HCT116 (cell line): Measurements from ENCODE around the gene CCDC70. TPM values are rescaled to one million over a fixed set of nuclear protein-coding genes. Genes with fewer than 3 reads are reported as not detected.

ENCODE experiments used
- ATAC-seq: fragments of 200-7000 bp; cut with Tn5 transposase; 2 replicates; pipeline ENCODE4 v1.9.1; 2020; ENCODE audit warnings: mild to moderate bottlenecking, moderate library complexity
- BruUV-seq: library from RNA; stranded (reverse); fragments of 400-500 nt; replicated peaks from 2 replicates; lab custom pipeline; 2021; lab: Mats Ljungman, UMichigan
- CTCF ChIA-PET: fragments of 300-600 bp; sonication (Branson Sonifier 250); formaldehyde crosslinking; loops from one replicate; lab custom pipeline; 2021; ENCODE audit warnings: antibody characterized with exemption; lab: Charles Lee
- POLR2A ChIA-PET: fragments of 300-600, 350-600 bp; sonication (Branson Sonifier 250); formaldehyde crosslinking; loops from one replicate; lab custom pipeline; 2021; ENCODE audit warnings: antibody characterized with exemption; lab: Charles Lee
- RAD21 ChIA-PET, 2 experiments: fragments of 300-600 bp; sonication (Branson Sonifier 250); formaldehyde crosslinking; loops; one replicate each; lab custom pipeline; 2023; ENCODE audit warnings: low total read pairs in 2 of 2; ENCODE audit not compliant: uncharacterized antibody in 2 of 2, unreplicated experiment in 2 of 2, low non-redundant PET in 1 of 2; lab: Charles Lee
- DNase-seq: peaks from one replicate; pipeline ENCODE4 v3.0.0-alpha.2; 2010; ENCODE audit warnings: low read depth, low spot score
- H2AFZ ChIP-seq: fragments of 200-600 bp; shearing (Covaris generic), sonication (generic); 2 replicates; pipeline ENCODE4 v1.6.1; 2017; ENCODE audit warnings: low read depth, mixed run types, mixed read lengths, antibody characterized with exemption, low read length; ENCODE audit not compliant: poor library complexity, severe bottlenecking
- H3K27ac ChIP-seq: 2 replicates; pipeline ENCODE4 v1.5.1; 2012; ENCODE audit warnings: low read depth, low read length
- H3K27me3 ChIP-seq: fragments of 200-600 bp; sonication (generic); 2 replicates; pipeline ENCODE4 v1.6.1; 2016; ENCODE audit warnings: mixed run types, low read length, mixed read lengths; ENCODE audit not compliant: insufficient read depth
- H3K36me3 ChIP-seq, 2 experiments: fragments of 200-500 bp in 1 of 2; fragments of 200-600 bp in 1 of 2; sonication (Bioruptor generic) in 1 of 2; sonication (generic) in 1 of 2; 2 replicates each; pipeline versions ENCODE4 v1.5.1 to v1.6.1; 2014 to 2016; ENCODE audit warnings: low read length in 2 of 2, inconsistent platforms in 1 of 2, mixed read lengths in 1 of 2, mixed run types in 1 of 2; ENCODE audit not compliant: insufficient read depth in 2 of 2, control insufficient read depth in 1 of 2
- H3K4me1 ChIP-seq, 2 experiments: fragments of 200-600 bp in 1 of 2; sonication (generic) in 1 of 2; 2 replicates each; pipeline versions ENCODE4 v1.5.1 to v1.6.1; 2012 to 2017; ENCODE audit warnings: low read length in 2 of 2, inconsistent platforms in 1 of 2, mild to moderate bottlenecking in 1 of 2, mixed read lengths in 1 of 2, mixed run types in 1 of 2, moderate library complexity in 1 of 2; ENCODE audit not compliant: insufficient read depth in 2 of 2, control insufficient read depth in 1 of 2
- H3K4me2 ChIP-seq: fragments of 200-600 bp; sonication (generic); 2 replicates; pipeline ENCODE4 v1.6.1; 2017; ENCODE audit warnings: mixed run types, low read length, mixed read lengths
- H3K4me3 ChIP-seq, 2 experiments: fragments of 200-600 bp in 1 of 2; sonication (generic) in 1 of 2; replicated peaks in 1 of 2; 2 replicates each; pipeline ENCODE4 v1.5.1; 2011 to 2016; ENCODE audit warnings: low read length in 2 of 2, control low read depth in 1 of 2, low read depth in 1 of 2, mild to moderate bottlenecking in 1 of 2, mixed read lengths in 1 of 2, mixed run types in 1 of 2
- H3K79me2 ChIP-seq: fragments of 200-600 bp; sonication (generic); 2 replicates; pipeline ENCODE4 v1.6.1; 2017; ENCODE audit warnings: mild to moderate bottlenecking, mixed run types, low read length, moderate library complexity, mixed read lengths; ENCODE audit not compliant: insufficient read depth
- H3K9ac ChIP-seq: fragments of 200-600 bp; sonication (generic); 2 replicates; pipeline ENCODE4 v1.6.1; 2016; ENCODE audit warnings: low read length, mixed read lengths
- H3K9me2 ChIP-seq: fragments of 200-600 bp; sonication (generic), shearing (Covaris generic); 2 replicates; pipeline ENCODE4 v1.6.1; 2017; ENCODE audit warnings: mixed run types, mild to moderate bottlenecking, moderate library complexity; ENCODE audit not compliant: insufficient read depth
- H3K9me3 ChIP-seq, 2 experiments: fragments of 200-500 bp in 1 of 2; fragments of 200-600 bp in 1 of 2; sonication (Bioruptor generic) in 1 of 2; sonication (generic) in 1 of 2; 2 replicates each; pipeline ENCODE4 v1.6.1; 2014 to 2017; ENCODE audit warnings: low read length in 2 of 2, mixed read lengths in 2 of 2, inconsistent platforms in 1 of 2, low read depth in 1 of 2, mild to moderate bottlenecking in 1 of 2, mixed run types in 1 of 2, moderate library complexity in 1 of 2; ENCODE audit not compliant: control insufficient read depth in 1 of 2, insufficient read depth in 1 of 2
- H4K20me1 ChIP-seq: fragments of 200-600 bp; sonication (generic), shearing (Covaris generic); 2 replicates; pipeline ENCODE4 v1.6.1; 2017; ENCODE audit warnings: mixed run types, mild to moderate bottlenecking, moderate library complexity; ENCODE audit not compliant: insufficient read depth
- CBX3 ChIP-seq: IDR thresholded peaks from 2 replicates; pipeline ENCODE4 v1.6.1; 2012; ENCODE audit warnings: low read depth
- CEBPB ChIP-seq: IDR thresholded peaks from 2 replicates; pipeline ENCODE4 v1.6.1; 2012; ENCODE audit warnings: low read depth
- CTCF ChIP-seq, 3 experiments: fragments of 200-600 bp in 1 of 3; sonication (generic) in 1 of 3; IDR thresholded peaks in 2 of 3; conservative IDR thresholded peaks in 1 of 3; 2 replicates each; pipeline ENCODE4 v1.5.1; 2012 to 2017; ENCODE audit warnings: low read depth in 2 of 3, low read length in 2 of 3, antibody characterized with exemption in 1 of 3, borderline replicate concordance in 1 of 3, control low read depth in 1 of 3, mild to moderate bottlenecking in 1 of 3, mixed read lengths in 1 of 3, mixed run types in 1 of 3, moderate library complexity in 1 of 3; ENCODE audit not compliant: insufficient read depth in 1 of 3
- ELF1 ChIP-seq: IDR thresholded peaks from 2 replicates; pipeline ENCODE4 v1.6.1; 2012; ENCODE audit warnings: low read depth, borderline replicate concordance
- EZH2 ChIP-seq: fragments of 200-600 bp; sonication (generic); IDR thresholded peaks from 2 replicates; pipeline ENCODE4 v1.6.1; 2017; ENCODE audit warnings: antibody characterized with exemption, mixed run types
- POLR2AphosphoS5 ChIP-seq: IDR thresholded peaks from 2 replicates; pipeline ENCODE4 v1.6.1; 2011; ENCODE audit warnings: mild to moderate bottlenecking, low read depth, low read length, moderate library complexity
- REST ChIP-seq: IDR thresholded peaks from 2 replicates; pipeline ENCODE4 v1.6.1; 2012; ENCODE audit warnings: low read depth
- SIN3A ChIP-seq: IDR thresholded peaks from 2 replicates; pipeline ENCODE4 v1.6.1; 2012; ENCODE audit warnings: low read depth
- SP1 ChIP-seq: IDR thresholded peaks from 2 replicates; pipeline ENCODE4 v1.6.1; 2012; ENCODE audit warnings: low read depth
- SRF ChIP-seq: IDR thresholded peaks from 2 replicates; pipeline ENCODE4 v1.6.1; 2012; ENCODE audit warnings: low read depth
- TCF7L2 ChIP-seq: IDR thresholded peaks from 2 replicates; pipeline ENCODE4 v1.7.0; 2011; ENCODE audit warnings: borderline replicate concordance, inconsistent platforms; ENCODE audit not compliant: insufficient read depth, insufficient read length; ENCODE audit errors: extremely low read depth
- ZBTB33 ChIP-seq: IDR thresholded peaks from 2 replicates; pipeline ENCODE4 v1.6.1; 2011; ENCODE audit warnings: mild to moderate bottlenecking, low read length, moderate library complexity; ENCODE audit not compliant: insufficient replicate concordance; ENCODE audit errors: extremely low read depth
- ZFX ChIP-seq: fragments of 450-650 bp; IDR thresholded peaks from 2 replicates; pipeline ENCODE4 v1.6.1; 2017
- ZNF274 ChIP-seq: fragments of 200-500 bp; sonication (Bioruptor generic); IDR thresholded peaks from 2 replicates; pipeline ENCODE4 v1.6.1; 2014; ENCODE audit warnings: mild to moderate bottlenecking, low read depth, low read length, inconsistent platforms
- intact Hi-C: fragments of 100-400 bp; cut with micrococcal nuclease; formaldehyde crosslinking; loops from 2 replicates; pipeline ENCODE4 v1.10.0; 2022
- total RNA-seq: library from RNA; stranded (reverse); gene quantifications from one replicate; pipeline ENCODE4 v1.2.1, GENCODE V29; 2021; ENCODE audit not compliant: unreplicated experiment

The CCDC70 gene
- total RNA-seq, 1 experiment from 2014 or later = not detected

- Histone ChIP-seq H3K36me3 (no peaks in the 10 kb centered on the region), H3K9me3 (no peaks in the 10 kb centered on the region), H3K9ac (no peak overlapping the region), H3K4me3 (peak overlapping the region in 1 of 2 experiments; percentile 34; a peak in 2 of 4 replicates), H2AFZ (peak overlapping the region; percentile 88), H3K9me2 (no peaks in the 10 kb centered on the region), H3K27me3 (no peaks in the 10 kb centered on the region), H3K79me2 (no peaks in the 10 kb centered on the region), H4K20me1 (no peaks in the 10 kb centered on the region), H3K4me1 (peaks cover 3 to 14% of the 10 kb centered on the region in 2 experiments; a peak in 3 of 4 replicates), H3K4me2 (peak overlapping the region; percentile 69), H3K27ac (no peak overlapping the region)
- intact Hi-C loops = loop anchor here (1.0 kb wide), 1 partner anchor 282 kb away; no protein-coding TSS in a partner anchor
- peak; percentile 8; the same call in 1 of the 2 replicates for ATAC-seq
- ChIA-PET RAD21 (no interaction called here), POLR2A (no interaction called here), CTCF (interaction anchor here (0.5 to 2.0 kb wide), 14 partner anchors 9 to 605 kb away, joined by 3 to 11 read pairs (median 4); partner anchors contain the start of gene VPS36)
- TF ChIP-seq ZNF274 (no peak), ZFX (no peak), REST (no peak), CBX3 (no peak), EZH2 (no peak), SIN3A (no peak), CEBPB (no peak), SP1 (no peak), CTCF (IDR thresholded peaks at IDR 0.05 in 2 of 3, conservative IDR thresholded peaks at IDR 0.05 in 1 of 3; ENCODE audit: borderline replicate concordance in 1 of 3, insufficient read depth in 1 of 3, low read depth in 2 of 3, low read length in 2 of 3) (no peak), SRF (no peak), ELF1 (no peak), ZBTB33 (no peak), POLR2AphosphoS5 (no peak), TCF7L2 (no peak)
- no peak for DNase-seq
- no TSS peak for BruUV-seq
Observed at GRCh38 chr13:51845574-51846318, 16.0 kb upstream of the CCDC70 start.
